ENCODE measurements around the gene CCDC106. TPM values are rescaled to one million over a fixed set of nuclear protein-coding genes. Genes with fewer than 3 reads are reported as not detected.

CCDC106 gene
- total RNA-seq, 1 experiment from 2014 or later: 17.4 TPM

DNA sequence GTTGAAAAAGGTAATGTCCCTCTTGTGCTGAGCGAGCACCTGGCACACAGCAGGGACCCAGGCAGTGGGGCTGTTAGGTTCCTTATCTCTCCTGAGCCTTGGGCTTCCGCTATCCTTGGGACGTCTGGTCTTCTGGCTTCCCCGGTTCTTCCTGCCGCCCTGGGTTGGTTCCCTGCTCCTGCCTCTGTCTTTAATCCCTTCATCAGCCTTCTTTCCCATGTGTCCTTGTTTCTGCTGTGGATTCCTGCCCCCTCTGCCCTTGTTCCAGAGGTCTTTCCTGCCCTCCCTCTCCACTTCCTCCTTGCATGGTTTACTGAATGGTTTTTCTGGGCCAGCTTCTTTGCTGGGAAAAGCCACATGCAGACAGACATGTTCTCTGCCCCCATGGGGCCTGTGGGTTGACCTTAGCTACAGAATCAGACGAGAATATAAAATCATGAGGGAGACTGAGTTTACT lies 29.6 kb downstream of the CCDC106 start:
- Histone ChIP-seq H3K27me3 (replicated peaks; ENCODE audit: control insufficient read depth, insufficient read depth, low read length) (no peaks in the 10 kb centered on the region), H3K4me3 (ENCODE audit: low read depth, low read length) (no peak overlapping the region), H3K4me1 (peaks cover 32% of the 10 kb centered on the region), H3K9me3 (no peaks in the 10 kb centered on the region), H3K36me3 (ENCODE audit: control insufficient read depth, insufficient read depth, low read length) (peaks cover 5% of the 10 kb centered on the region; the same call in 1 of the 2 replicates)
- H3K4me1 Mint-ChIP-seq (ENCODE audit: low read depth, unreplicated experiment): peaks cover 34% of the 10 kb centered on the region
- no peaks in the 10 kb centered on the region for H3K27me3 Mint-ChIP-seq (ENCODE audit: insufficient read depth, unreplicated experiment)
- peak overlapping the region; percentile 94 for H3K4me3 Mint-ChIP-seq (ENCODE audit: unreplicated experiment)
- POLR2A ChIA-PET: no interaction called here
- peaks cover 86% of the 10 kb centered on the region for H3K36me3 Mint-ChIP-seq (ENCODE audit: insufficient read depth, unreplicated experiment)
- DNase-seq: no peak
- no TSS peak for BruUV-seq (replicated peaks)
- intact Hi-C loops (cut with micrococcal nuclease; ENCODE audit: unreplicated experiment): no loop called here
- H3K27ac Mint-ChIP-seq (ENCODE audit: unreplicated experiment): peak overlapping the region; percentile 75
- CTCF ChIA-PET: no interaction called here
- TF ChIP-seq CTCF (IDR thresholded peaks at IDR 0.05; ENCODE audit: insufficient read depth in 1 of 2, low read depth in 1 of 2, low read length in 1 of 2, severe bottlenecking in 1 of 2, unreplicated experiment in 1 of 2): no peak
- no peaks in the 10 kb centered on the region for H3K9me3 Mint-ChIP-seq (ENCODE audit: unreplicated experiment)

DNA sequence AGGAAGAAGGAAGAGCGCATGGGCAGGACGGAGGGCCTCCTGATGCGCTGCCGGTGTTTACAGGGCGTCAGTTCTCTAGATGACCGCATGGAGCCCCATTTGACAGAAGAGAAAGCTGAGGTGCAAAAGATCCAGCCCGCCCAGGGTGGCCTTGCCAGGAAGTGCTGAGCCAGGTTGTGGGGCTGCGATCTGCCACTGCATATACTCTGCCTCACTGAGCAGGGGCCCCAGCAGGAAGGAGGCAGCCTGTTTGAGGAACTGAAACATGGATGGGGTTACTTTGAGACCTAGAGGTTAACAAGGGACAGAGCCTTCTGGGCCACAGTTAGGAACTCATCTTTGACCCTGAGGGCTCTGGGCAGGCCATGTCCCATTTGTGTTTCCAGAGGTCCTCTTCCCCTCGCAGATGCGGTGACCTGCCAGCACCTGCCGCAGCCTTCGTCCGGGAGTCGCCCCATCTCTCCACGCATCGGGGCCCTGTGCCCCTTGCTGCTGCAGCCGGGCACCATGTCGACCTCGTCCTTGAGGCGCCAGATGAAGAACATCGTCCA lies 30.2 kb downstream of the CCDC106 start:
- H3K9me3 ChIP-seq: no peaks in the 10 kb centered on the region
- peaks cover 34% of the 10 kb centered on the region for H3K4me1 ChIP-seq
- Mint-ChIP-seq H3K27ac (ENCODE audit: unreplicated experiment) (peak overlapping the region; percentile 75), H3K4me1 (ENCODE audit: low read depth, unreplicated experiment) (peaks cover 33% of the 10 kb centered on the region), H3K9me3 (ENCODE audit: unreplicated experiment) (no peaks in the 10 kb centered on the region), H3K27me3 (ENCODE audit: insufficient read depth, unreplicated experiment) (no peaks in the 10 kb centered on the region), H3K4me3 (ENCODE audit: unreplicated experiment) (no peak overlapping the region), H3K36me3 (ENCODE audit: insufficient read depth, unreplicated experiment) (peaks cover 84% of the 10 kb centered on the region)
- peaks cover 5% of the 10 kb centered on the region; the same call in 1 of the 2 replicates for H3K36me3 ChIP-seq (ENCODE audit: control insufficient read depth, insufficient read depth, low read length)
- ChIA-PET CTCF (no interaction called here), POLR2A (no interaction called here)
- no TSS peak for BruUV-seq (replicated peaks)
- intact Hi-C loops (cut with micrococcal nuclease; ENCODE audit: unreplicated experiment): no loop called here
- no peak for DNase-seq
- no peak overlapping the region for H3K4me3 ChIP-seq (ENCODE audit: low read depth, low read length)
- no peak for TF ChIP-seq CTCF (IDR thresholded peaks at IDR 0.05; ENCODE audit: insufficient read depth in 1 of 2, low read depth in 1 of 2, low read length in 1 of 2, severe bottlenecking in 1 of 2, unreplicated experiment in 1 of 2)
- no peaks in the 10 kb centered on the region for H3K27me3 ChIP-seq (replicated peaks; ENCODE audit: control insufficient read depth, insufficient read depth, low read length)

DNA sequence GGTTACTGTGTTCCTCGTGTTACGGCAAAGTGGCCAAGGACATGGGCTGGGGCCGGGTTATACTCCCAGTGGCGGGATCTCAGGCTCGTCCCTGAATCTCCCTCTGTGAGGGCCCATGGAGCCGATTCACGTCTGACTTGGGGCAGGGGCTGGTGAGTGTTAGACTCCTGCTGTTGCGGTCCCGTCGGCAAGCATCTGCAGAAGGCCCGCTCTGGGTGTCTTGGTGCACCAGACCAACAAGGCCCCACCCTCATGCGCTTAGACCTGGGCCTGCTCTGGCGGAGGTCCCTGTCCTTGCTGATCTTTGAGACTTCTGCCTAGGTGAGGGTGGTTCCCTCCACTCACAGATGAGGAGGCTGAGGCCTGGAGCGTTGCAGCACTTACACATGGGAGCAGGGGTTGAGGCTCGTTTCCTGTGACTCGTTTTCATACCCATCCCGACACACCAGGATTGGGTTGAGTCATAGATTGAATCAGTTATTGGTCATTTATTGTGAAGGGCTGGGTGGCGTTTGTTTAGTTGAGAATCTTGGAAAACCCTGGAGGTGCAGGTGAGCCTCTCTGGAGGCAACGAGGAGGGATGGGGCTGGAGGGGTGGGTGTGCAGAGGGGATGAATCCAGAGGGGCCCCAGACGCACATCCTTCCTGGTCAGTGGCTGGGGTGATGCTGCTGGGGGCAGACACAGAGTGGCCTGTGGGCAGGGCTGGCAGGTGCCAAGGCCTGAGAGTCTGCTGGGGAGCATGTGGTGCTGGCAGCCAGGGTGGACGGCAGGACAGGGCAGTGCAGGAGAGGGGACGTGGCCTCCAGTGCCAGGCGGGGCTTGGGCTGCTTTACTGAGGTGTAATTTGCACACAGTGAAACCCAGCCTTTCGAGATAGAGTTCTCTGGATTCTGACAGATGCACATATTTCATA lies 31.6 kb downstream of the CCDC106 start:
- TF ChIP-seq CTCF (IDR thresholded peaks at IDR 0.05; ENCODE audit: insufficient read depth in 1 of 2, low read depth in 1 of 2, low read length in 1 of 2, severe bottlenecking in 1 of 2, unreplicated experiment in 1 of 2): no peak
- no peak overlapping the region for H3K4me3 ChIP-seq (ENCODE audit: low read depth, low read length)
- DNase-seq: no peak
- ChIA-PET POLR2A (no interaction called here), CTCF (no interaction called here)
- Mint-ChIP-seq H3K27ac (ENCODE audit: unreplicated experiment) (no peak overlapping the region), H3K4me3 (ENCODE audit: unreplicated experiment) (no peak overlapping the region), H3K36me3 (ENCODE audit: insufficient read depth, unreplicated experiment) (peaks cover 82% of the 10 kb centered on the region), H3K9me3 (ENCODE audit: unreplicated experiment) (no peaks in the 10 kb centered on the region), H3K27me3 (ENCODE audit: insufficient read depth, unreplicated experiment) (no peaks in the 10 kb centered on the region), H3K4me1 (ENCODE audit: low read depth, unreplicated experiment) (peaks cover 26% of the 10 kb centered on the region)
- BruUV-seq (replicated peaks): no TSS peak
- intact Hi-C loops (cut with micrococcal nuclease; ENCODE audit: unreplicated experiment): no loop called here
- no peaks in the 10 kb centered on the region for H3K27me3 ChIP-seq (replicated peaks; ENCODE audit: control insufficient read depth, insufficient read depth, low read length)
- H3K9me3 ChIP-seq: no peaks in the 10 kb centered on the region
- H3K36me3 ChIP-seq (ENCODE audit: control insufficient read depth, insufficient read depth, low read length): 0 out of 2 replicates have a peak, but pooled peaks cover 2% of the 10 kb centered on the region
- peaks cover 37% of the 10 kb centered on the region for H3K4me1 ChIP-seq
